K562 (cell line): ENCODE data around the gene TOMT. TPM values are rescaled to one million over a fixed set of nuclear protein-coding genes. Genes with fewer than 3 reads are reported as not detected.
A peak's percentile ranks its signal among the peaks of the same experiment; 100 is the strongest.

Source experiments
- GTF2A2 ChIP-seq: IDR thresholded peaks from 2 replicates; pipeline ENCODE4 v1.6.1; 2016; ENCODE audit warnings: mild to moderate bottlenecking, missing genetic modification characterization, missing compliant biosample characterization
- HDAC6 ChIP-seq: IDR thresholded peaks from 2 replicates; pipeline ENCODE4 v1.6.1; 2012; ENCODE audit warnings: low read depth, mild to moderate bottlenecking, control low read depth, inconsistent platforms, low read length, moderate library complexity
- KAT8 ChIP-seq: fragments of 450-650 bp; IDR thresholded peaks from 2 replicates; pipeline ENCODE4 v1.6.1; 2016; ENCODE audit warnings: low read depth, mild to moderate bottlenecking
- NFRKB ChIP-seq: fragments of 450-650 bp; IDR thresholded peaks from 2 replicates; pipeline ENCODE4 v1.6.1; 2016; ENCODE audit warnings: low read depth
- POLR3A ChIP-seq: IDR thresholded peaks from 2 replicates; pipeline ENCODE4 v1.6.1; 2011; ENCODE audit warnings: borderline replicate concordance, mild to moderate bottlenecking, moderate library complexity; ENCODE audit not compliant: insufficient read length, insufficient read depth; ENCODE audit errors: extremely low read depth
- PURB ChIP-seq: sonication (generic); formaldehyde crosslinking; IDR thresholded peaks from 2 replicates; pipeline ENCODE4 v1.9.0; 2021; ENCODE audit warnings: low read depth, mild to moderate bottlenecking, missing genetic modification reagents
- SMARCE1 ChIP-seq: fragments of 450-650 bp; IDR thresholded peaks from 2 replicates; pipeline ENCODE4 v1.7.1; 2016; ENCODE audit warnings: mild to moderate bottlenecking
- ZNF184 ChIP-seq: sonication (generic); formaldehyde crosslinking; IDR thresholded peaks from 2 replicates; pipeline ENCODE4 v1.5.0; 2020; ENCODE audit warnings: missing genetic modification reagents
- ZNF347 ChIP-seq: fragments of 450-650 bp; formaldehyde crosslinking; IDR thresholded peaks from 2 replicates; pipeline ENCODE4 v1.4.0; 2020; ENCODE audit warnings: low read depth, mild to moderate bottlenecking, moderate library complexity
- ZNF75A ChIP-seq: fragments of 450-650 bp; formaldehyde crosslinking; IDR thresholded peaks from 2 replicates; pipeline ENCODE4 v1.4.0; 2020; ENCODE audit warnings: mild to moderate bottlenecking
- polyA plus RNA-seq, 8 experiments: library from polyadenylated mRNA; depleted of rRNA in 4 of 8; stranded (reverse) in 5 of 8; unstranded in 3 of 8; fragments of >200 nt; fragmentation: Nextera tagmentation in 2 of 8; fragmentation: Illumina TruSeq in 1 of 8; extraction: Ambion mirVana in 2 of 8; extraction: Trizol in 1 of 8; gene quantifications; 2 replicates each; pipeline versions ENCODE4 v1.2.1 to v1.2.3, GENCODE V29; 2011 to 2014; ENCODE audit warnings: inconsistent platforms in 1 of 8, missing spikeins in 1 of 8
- total RNA-seq, 7 experiments: library from RNA; depleted of rRNA in 6 of 7; stranded (reverse); fragments of >200 nt in 6 of 7; fragmentation: Illumina TruSeq in 2 of 7; extraction: Trizol in 2 of 7; gene quantifications; 2 replicates each; pipeline versions ENCODE4 v1.2.1 to v1.2.3, GENCODE V29; 2011 to 2021; ENCODE audit warnings: low replicate concordance in 1 of 7
- TF ChIP-seq, protein P1 (sequence below): sonication (generic); formaldehyde crosslinking; IDR thresholded peaks from 2 replicates; pipeline ENCODE4 v1.8.0; 2023; ENCODE audit warnings: mild to moderate bottlenecking, missing genetic modification reagents
- TF ChIP-seq, protein P2 (sequence below): IDR thresholded peaks from 2 replicates; pipeline ENCODE4 v1.6.1; 2011; ENCODE audit warnings: borderline replicate concordance, low read depth, mild to moderate bottlenecking, moderate library complexity, low read length; ENCODE audit not compliant: insufficient read depth, poor library complexity, severe bottlenecking
- TF ChIP-seq, protein P3 (sequence below): sonication (generic); formaldehyde crosslinking; IDR thresholded peaks from 2 replicates; pipeline ENCODE4 v1.8.0; 2022; ENCODE audit warnings: mild to moderate bottlenecking, missing genetic modification reagents, borderline replicate concordance
- TF ChIP-seq, protein P4 (sequence below): sonication (generic); formaldehyde crosslinking; IDR thresholded peaks from 2 replicates; pipeline ENCODE4 v1.8.0; 2022; ENCODE audit warnings: missing genetic modification reagents, mild to moderate bottlenecking, moderate library complexity, borderline replicate concordance
- TF ChIP-seq, protein P5 (sequence below): sonication (generic); formaldehyde crosslinking; IDR thresholded peaks from 2 replicates; pipeline ENCODE4 v1.8.0; 2022; ENCODE audit warnings: mild to moderate bottlenecking, missing genetic modification reagents

The TOMT gene
- total and polyA plus RNA-seq, 9 of the 15 experiments (the other 6 are each of a cell fraction or from before 2014, with no cell fraction given), result not detected

DNA sequence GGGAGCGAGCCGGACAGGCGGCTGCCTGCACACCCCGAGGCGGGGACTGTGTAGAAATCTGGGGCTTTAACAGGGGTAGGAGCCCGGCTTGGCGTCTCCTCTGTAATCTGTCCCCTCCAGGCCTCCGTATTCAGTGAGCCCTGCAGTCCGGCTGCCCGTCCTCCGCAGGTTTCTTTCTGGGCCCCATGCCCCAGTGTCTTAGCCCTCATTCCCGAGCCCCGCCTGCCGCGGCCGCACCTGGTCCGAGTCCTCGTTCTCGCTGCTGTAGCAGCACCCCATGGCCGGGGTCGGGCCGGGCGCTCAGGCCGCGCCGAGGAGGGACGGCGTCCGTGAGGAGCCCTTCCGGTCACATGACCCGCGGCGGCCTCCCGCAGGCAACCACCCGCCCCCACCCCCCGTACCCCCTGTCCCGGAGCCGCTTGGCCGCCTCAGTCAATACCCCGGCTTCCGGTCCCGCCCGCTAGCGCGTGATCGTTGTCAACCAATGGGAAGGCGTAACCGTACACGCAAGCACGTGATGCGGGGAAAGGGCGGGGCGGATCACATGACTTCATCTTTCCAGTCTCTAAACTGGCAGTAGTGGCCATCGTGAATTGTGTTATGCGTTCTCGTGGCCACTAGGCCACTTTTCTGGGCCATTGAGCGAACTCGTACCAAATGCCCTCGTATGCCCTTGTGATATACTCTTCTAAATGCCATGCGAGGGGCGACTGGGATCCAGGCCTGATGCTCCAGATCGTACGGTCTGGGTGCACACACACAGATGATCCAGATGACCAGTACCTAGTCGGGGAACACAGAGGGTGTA, 2.6 kb upstream of the TOMT start, which contains the start of gene LAMTOR1 (continued):
- TF ChIP-seq, protein P1, sequence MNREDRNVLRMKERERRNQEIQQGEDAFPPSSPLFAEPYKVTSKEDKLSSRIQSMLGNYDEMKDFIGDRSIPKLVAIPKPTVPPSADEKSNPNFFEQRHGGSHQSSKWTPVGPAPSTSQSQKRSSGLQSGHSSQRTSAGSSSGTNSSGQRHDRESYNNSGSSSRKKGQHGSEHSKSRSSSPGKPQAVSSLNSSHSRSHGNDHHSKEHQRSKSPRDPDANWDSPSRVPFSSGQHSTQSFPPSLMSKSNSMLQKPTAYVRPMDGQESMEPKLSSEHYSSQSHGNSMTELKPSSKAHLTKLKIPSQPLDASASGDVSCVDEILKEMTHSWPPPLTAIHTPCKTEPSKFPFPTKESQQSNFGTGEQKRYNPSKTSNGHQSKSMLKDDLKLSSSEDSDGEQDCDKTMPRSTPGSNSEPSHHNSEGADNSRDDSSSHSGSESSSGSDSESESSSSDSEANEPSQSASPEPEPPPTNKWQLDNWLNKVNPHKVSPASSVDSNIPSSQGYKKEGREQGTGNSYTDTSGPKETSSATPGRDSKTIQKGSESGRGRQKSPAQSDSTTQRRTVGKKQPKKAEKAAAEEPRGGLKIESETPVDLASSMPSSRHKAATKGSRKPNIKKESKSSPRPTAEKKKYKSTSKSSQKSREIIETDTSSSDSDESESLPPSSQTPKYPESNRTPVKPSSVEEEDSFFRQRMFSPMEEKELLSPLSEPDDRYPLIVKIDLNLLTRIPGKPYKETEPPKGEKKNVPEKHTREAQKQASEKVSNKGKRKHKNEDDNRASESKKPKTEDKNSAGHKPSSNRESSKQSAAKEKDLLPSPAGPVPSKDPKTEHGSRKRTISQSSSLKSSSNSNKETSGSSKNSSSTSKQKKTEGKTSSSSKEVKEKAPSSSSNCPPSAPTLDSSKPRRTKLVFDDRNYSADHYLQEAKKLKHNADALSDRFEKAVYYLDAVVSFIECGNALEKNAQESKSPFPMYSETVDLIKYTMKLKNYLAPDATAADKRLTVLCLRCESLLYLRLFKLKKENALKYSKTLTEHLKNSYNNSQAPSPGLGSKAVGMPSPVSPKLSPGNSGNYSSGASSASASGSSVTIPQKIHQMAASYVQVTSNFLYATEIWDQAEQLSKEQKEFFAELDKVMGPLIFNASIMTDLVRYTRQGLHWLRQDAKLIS (CRISPR knock-in tag), result no peak
- TF ChIP-seq ZNF75A (no peak), GTF2A2 (tag) (no peak), POLR3A (no peak), NFRKB (peak; percentile 91), PURB (CRISPR knock-in tag) (no peak), HDAC6 (no peak), KAT8 (no peak), ZNF347 (no peak), ZNF184 (CRISPR knock-in tag) (no peak), SMARCE1 (no peak)
- TF ChIP-seq, protein P2, sequence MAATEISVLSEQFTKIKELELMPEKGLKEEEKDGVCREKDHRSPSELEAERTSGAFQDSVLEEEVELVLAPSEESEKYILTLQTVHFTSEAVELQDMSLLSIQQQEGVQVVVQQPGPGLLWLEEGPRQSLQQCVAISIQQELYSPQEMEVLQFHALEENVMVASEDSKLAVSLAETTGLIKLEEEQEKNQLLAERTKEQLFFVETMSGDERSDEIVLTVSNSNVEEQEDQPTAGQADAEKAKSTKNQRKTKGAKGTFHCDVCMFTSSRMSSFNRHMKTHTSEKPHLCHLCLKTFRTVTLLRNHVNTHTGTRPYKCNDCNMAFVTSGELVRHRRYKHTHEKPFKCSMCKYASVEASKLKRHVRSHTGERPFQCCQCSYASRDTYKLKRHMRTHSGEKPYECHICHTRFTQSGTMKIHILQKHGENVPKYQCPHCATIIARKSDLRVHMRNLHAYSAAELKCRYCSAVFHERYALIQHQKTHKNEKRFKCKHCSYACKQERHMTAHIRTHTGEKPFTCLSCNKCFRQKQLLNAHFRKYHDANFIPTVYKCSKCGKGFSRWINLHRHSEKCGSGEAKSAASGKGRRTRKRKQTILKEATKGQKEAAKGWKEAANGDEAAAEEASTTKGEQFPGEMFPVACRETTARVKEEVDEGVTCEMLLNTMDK, result no peak
- TF ChIP-seq, protein P3, sequence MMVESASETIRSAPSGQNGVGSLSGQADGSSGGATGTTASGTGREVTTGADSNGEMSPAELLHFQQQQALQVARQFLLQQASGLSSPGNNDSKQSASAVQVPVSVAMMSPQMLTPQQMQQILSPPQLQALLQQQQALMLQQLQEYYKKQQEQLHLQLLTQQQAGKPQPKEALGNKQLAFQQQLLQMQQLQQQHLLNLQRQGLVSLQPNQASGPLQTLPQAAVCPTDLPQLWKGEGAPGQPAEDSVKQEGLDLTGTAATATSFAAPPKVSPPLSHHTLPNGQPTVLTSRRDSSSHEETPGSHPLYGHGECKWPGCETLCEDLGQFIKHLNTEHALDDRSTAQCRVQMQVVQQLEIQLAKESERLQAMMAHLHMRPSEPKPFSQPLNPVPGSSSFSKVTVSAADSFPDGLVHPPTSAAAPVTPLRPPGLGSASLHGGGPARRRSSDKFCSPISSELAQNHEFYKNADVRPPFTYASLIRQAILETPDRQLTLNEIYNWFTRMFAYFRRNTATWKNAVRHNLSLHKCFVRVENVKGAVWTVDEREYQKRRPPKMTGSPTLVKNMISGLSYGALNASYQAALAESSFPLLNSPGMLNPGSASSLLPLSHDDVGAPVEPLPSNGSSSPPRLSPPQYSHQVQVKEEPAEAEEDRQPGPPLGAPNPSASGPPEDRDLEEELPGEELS (CRISPR knock-in tag), result peak; percentile 62; the same call in 1 of the 2 replicates
- TF ChIP-seq, protein P4, sequence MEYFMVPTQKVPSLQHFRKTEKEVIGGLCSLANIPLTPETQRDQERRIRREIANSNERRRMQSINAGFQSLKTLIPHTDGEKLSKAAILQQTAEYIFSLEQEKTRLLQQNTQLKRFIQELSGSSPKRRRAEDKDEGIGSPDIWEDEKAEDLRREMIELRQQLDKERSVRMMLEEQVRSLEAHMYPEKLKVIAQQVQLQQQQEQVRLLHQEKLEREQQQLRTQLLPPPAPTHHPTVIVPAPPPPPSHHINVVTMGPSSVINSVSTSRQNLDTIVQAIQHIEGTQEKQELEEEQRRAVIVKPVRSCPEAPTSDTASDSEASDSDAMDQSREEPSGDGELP (CRISPR knock-in tag), result peak; percentile 81
- TF ChIP-seq, protein P5, sequence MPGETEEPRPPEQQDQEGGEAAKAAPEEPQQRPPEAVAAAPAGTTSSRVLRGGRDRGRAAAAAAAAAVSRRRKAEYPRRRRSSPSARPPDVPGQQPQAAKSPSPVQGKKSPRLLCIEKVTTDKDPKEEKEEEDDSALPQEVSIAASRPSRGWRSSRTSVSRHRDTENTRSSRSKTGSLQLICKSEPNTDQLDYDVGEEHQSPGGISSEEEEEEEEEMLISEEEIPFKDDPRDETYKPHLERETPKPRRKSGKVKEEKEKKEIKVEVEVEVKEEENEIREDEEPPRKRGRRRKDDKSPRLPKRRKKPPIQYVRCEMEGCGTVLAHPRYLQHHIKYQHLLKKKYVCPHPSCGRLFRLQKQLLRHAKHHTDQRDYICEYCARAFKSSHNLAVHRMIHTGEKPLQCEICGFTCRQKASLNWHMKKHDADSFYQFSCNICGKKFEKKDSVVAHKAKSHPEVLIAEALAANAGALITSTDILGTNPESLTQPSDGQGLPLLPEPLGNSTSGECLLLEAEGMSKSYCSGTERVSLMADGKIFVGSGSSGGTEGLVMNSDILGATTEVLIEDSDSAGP (CRISPR knock-in tag), result no peak
